Neural cell (in vitro differentiated cells): ENCODE results near the gene LRRC8E. TPM values are rescaled to one million over a fixed set of nuclear protein-coding genes. Genes with fewer than 3 reads are reported as not detected.

Experiments
- H2AFZ ChIP-seq: fragments of 200-600, 300-800 bp; sonication (generic), shearing (Covaris generic); 2 replicates; pipeline ENCODE4 v1.6.0; 2014; ENCODE audit warnings: low read depth, mild to moderate bottlenecking, antibody characterized with exemption, low read length, moderate library complexity
- H3F3A ChIP-seq: fragments of 200-600 bp; shearing (Covaris generic); 2 replicates; pipeline ENCODE4 v1.6.1; 2016; ENCODE audit warnings: mild to moderate bottlenecking, moderate library complexity, mixed read lengths, antibody characterized with exemption, low read length; ENCODE audit not compliant: insufficient read depth, poor library complexity, severe bottlenecking
- H3K27ac ChIP-seq: fragments of 200-600, 300-800 bp; sonication (generic), shearing (Covaris generic); 2 replicates; pipeline ENCODE4 v1.5.1; 2014; ENCODE audit warnings: mild to moderate bottlenecking, low read length, moderate library complexity
- H3K27me3 ChIP-seq: fragments of 300-800, 200-600 bp; sonication (generic), shearing (Covaris generic); 2 replicates; pipeline ENCODE4 v1.6.0; 2014; ENCODE audit warnings: mild to moderate bottlenecking, low read depth, low read length, moderate library complexity; ENCODE audit not compliant: insufficient read depth
- H3K36me3 ChIP-seq: fragments of 300-800, 200-600 bp; sonication (generic), shearing (Covaris generic); 2 replicates; pipeline ENCODE4 v1.5.1; 2014; ENCODE audit warnings: mild to moderate bottlenecking, antibody characterized with exemption, low read length, moderate library complexity; ENCODE audit not compliant: insufficient read depth
- H3K4me2 ChIP-seq: fragments of 300-800, 200-600 bp; sonication (generic), shearing (Covaris generic); 2 replicates; pipeline ENCODE4 v1.6.0; 2014; ENCODE audit warnings: mild to moderate bottlenecking, low read length
- H3K4me3 ChIP-seq: fragments of 300-800, 200-600 bp; sonication (generic), shearing (Covaris generic); 2 replicates; pipeline ENCODE4 v1.5.1; 2014; ENCODE audit warnings: mild to moderate bottlenecking, low read length, moderate library complexity
- H3K79me2 ChIP-seq: fragments of 200-600 bp; shearing (Covaris generic); replicated peaks from 2 replicates; pipeline ENCODE4 v1.6.0; 2014; ENCODE audit warnings: mild to moderate bottlenecking, low read length, moderate library complexity; ENCODE audit not compliant: insufficient read depth
- H3K9ac ChIP-seq: fragments of 300-800, 200-600 bp; sonication (generic), shearing (Covaris generic); 2 replicates; pipeline ENCODE4 v1.6.1; 2016; ENCODE audit warnings: mild to moderate bottlenecking, low read length, mixed read lengths
- H3K9me2 ChIP-seq: fragments of 200-600 bp; shearing (Covaris generic); 2 replicates; pipeline ENCODE4 v1.6.1; 2016; ENCODE audit warnings: mild to moderate bottlenecking, low read length, mixed read lengths; ENCODE audit not compliant: insufficient read depth
- H3K9me3 ChIP-seq: fragments of 200-600, 300-800 bp; sonication (generic), shearing (Covaris generic); 2 replicates; pipeline ENCODE4 v1.6.1; 2016; ENCODE audit warnings: mild to moderate bottlenecking, mixed run types, low read length, moderate library complexity, mixed read lengths
- H4K20me1 ChIP-seq: fragments of 200-600 bp; shearing (Covaris generic); 2 replicates; pipeline ENCODE4 v1.6.1; 2016; ENCODE audit warnings: mild to moderate bottlenecking, mixed run types; ENCODE audit not compliant: insufficient read depth
- CTCF ChIP-seq: fragments of 450-650 bp; IDR thresholded peaks from 2 replicates; pipeline ENCODE4 v1.5.1; 2014; ENCODE audit warnings: antibody characterized with exemption, mild to moderate bottlenecking, moderate library complexity; ENCODE audit not compliant: poor library complexity, severe bottlenecking
- EP300 ChIP-seq: fragments of 450-650 bp; conservative IDR thresholded peaks from 2 replicates; pipeline ENCODE4 v1.6.1; 2014; ENCODE audit warnings: antibody characterized with exemption, mild to moderate bottlenecking, moderate library complexity; ENCODE audit not compliant: poor library complexity, severe bottlenecking
- EZH2 ChIP-seq: fragments of 200-600, 300-800 bp; shearing (Covaris generic), sonication (generic); IDR thresholded peaks from 2 replicates; pipeline ENCODE4 v1.6.1; 2014; ENCODE audit warnings: antibody characterized with exemption, low read length, borderline replicate concordance, mild to moderate bottlenecking; ENCODE audit not compliant: insufficient read depth, poor library complexity, severe bottlenecking
- POLR2AphosphoS5 ChIP-seq: IDR thresholded peaks from 2 replicates; pipeline ENCODE4 v1.6.1; 2012
- SMC3 ChIP-seq: fragments of 450-650 bp; conservative IDR thresholded peaks from 2 replicates; pipeline ENCODE4 v1.6.1; 2014; ENCODE audit warnings: antibody characterized with exemption, mild to moderate bottlenecking, moderate library complexity; ENCODE audit not compliant: poor library complexity
- TAF1 ChIP-seq: IDR thresholded peaks from 2 replicates; pipeline ENCODE4 v1.6.1; 2012; ENCODE audit warnings: low read depth
- polyA plus RNA-seq: library from polyadenylated mRNA; depleted of rRNA; stranded (reverse); fragments of >200 nt; gene quantifications from 2 replicates; pipeline ENCODE4 v1.2.3, GENCODE V29; 2014
- TF ChIP-seq, protein P1 (sequence below): IDR thresholded peaks from 2 replicates; pipeline ENCODE4 v1.6.1; 2012; ENCODE audit warnings: borderline replicate concordance

Gene LRRC8E
- polyA plus RNA-seq, 1 donor from 2014 or later = not detected

DNA sequence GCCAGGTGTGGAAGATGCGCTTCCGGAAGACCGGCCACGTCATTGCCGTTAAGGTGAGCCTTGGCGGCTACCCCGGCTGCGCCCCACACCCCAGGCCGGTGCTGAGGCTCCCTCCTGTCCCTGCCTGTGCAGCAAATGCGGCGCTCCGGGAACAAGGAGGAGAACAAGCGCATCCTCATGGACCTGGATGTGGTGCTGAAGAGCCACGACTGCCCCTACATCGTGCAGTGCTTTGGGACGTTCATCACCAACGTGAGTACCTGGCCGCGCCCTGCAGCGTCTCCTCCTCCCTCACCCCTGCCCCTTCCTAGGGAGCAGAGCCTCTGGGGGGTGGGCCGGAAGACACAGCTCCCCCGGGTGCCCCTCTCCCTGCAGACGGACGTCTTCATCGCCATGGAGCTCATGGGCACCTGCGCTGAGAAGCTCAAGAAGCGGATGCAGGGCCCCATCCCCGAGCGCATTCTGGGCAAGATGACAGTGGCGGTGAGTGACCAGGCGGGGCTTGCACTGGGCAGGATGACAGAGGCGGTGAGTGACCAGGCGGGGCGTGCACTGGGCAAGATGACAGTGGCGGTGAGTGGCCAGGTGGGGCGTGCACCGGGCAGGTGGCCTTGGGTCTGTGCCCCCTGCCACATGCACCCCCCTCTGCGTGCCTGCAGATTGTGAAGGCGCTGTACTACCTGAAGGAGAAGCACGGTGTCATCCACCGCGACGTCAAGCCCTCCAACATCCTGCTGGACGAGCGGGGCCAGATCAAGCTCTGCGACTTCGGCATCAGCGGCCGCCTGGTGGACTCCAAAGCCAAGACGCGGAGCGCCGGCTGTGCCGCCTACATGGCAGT lies 22.2 kb downstream of the LRRC8E start:
- Histone ChIP-seq H3F3A (no peaks in the 10 kb centered on the region), H3K9me2 (no peaks in the 10 kb centered on the region), H3K4me2 (no peak overlapping the region), H2AFZ (no peak overlapping the region), H4K20me1 (no peaks in the 10 kb centered on the region), H3K27me3 (peaks cover 16% of the 10 kb centered on the region), H3K27ac (no peak overlapping the region), H3K36me3 (no peaks in the 10 kb centered on the region), H3K9me3 (no peaks in the 10 kb centered on the region), H3K79me2 (peaks cover 7% of the 10 kb centered on the region), H3K9ac (no peak overlapping the region), H3K4me3 (no peak overlapping the region)
- no peak for TF ChIP-seq EP300

DNA sequence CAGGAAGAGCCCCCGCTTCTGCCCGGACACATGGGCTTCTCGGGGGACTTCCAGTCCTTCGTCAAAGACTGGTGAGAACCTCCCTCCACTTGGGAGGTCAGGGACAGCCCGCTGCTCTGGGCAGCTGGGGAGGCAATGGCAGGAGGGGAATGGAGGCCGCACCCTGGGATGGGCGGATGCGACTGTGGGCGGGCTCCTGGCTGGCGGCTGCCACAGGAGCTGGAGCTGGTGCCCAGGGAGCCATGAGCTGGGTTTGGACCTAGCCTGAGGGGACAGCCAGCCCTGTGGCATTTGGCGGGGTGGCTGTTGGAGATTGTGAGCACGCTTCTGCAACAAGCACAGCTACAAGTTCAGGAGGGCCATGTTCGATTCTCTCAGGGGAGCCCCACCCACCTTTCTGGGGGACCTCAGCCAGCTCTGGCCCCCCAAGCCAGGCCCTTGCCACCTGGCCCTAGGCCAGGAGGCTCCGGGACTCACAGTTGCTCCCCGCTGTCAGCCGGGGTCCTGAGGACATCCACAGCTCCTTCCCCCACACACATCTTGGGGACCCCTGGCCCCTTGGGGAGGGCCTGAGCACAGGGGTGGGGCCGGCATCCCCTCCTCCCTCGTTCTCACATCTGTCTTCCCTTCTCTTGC lies 23.3 kb downstream of the LRRC8E start:
- Histone ChIP-seq H3K27me3 (peaks cover 27% of the 10 kb centered on the region), H3K36me3 (no peaks in the 10 kb centered on the region)
- TF ChIP-seq SMC3 (no peak), CTCF (no peak), TAF1 (no peak), EZH2 (no peak), EP300 (no peak)

GRCh38 chr19:7912144-7912696 lies 23.9 kb downstream of the LRRC8E start:
- H3K27ac ChIP-seq = no peak overlapping the region
- H3K9me2 ChIP-seq = no peaks in the 10 kb centered on the region
- no peak overlapping the region for H2AFZ ChIP-seq
- no peaks in the 10 kb centered on the region for H3K79me2 ChIP-seq
- H3K4me3 ChIP-seq = no peak overlapping the region
- TF ChIP-seq, protein P1, sequence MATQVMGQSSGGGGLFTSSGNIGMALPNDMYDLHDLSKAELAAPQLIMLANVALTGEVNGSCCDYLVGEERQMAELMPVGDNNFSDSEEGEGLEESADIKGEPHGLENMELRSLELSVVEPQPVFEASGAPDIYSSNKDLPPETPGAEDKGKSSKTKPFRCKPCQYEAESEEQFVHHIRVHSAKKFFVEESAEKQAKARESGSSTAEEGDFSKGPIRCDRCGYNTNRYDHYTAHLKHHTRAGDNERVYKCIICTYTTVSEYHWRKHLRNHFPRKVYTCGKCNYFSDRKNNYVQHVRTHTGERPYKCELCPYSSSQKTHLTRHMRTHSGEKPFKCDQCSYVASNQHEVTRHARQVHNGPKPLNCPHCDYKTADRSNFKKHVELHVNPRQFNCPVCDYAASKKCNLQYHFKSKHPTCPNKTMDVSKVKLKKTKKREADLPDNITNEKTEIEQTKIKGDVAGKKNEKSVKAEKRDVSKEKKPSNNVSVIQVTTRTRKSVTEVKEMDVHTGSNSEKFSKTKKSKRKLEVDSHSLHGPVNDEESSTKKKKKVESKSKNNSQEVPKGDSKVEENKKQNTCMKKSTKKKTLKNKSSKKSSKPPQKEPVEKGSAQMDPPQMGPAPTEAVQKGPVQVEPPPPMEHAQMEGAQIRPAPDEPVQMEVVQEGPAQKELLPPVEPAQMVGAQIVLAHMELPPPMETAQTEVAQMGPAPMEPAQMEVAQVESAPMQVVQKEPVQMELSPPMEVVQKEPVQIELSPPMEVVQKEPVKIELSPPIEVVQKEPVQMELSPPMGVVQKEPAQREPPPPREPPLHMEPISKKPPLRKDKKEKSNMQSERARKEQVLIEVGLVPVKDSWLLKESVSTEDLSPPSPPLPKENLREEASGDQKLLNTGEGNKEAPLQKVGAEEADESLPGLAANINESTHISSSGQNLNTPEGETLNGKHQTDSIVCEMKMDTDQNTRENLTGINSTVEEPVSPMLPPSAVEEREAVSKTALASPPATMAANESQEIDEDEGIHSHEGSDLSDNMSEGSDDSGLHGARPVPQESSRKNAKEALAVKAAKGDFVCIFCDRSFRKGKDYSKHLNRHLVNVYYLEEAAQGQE = no peak
- TF ChIP-seq POLR2AphosphoS5 (no peak), EP300 (no peak), EZH2 (no peak)
- H3K9ac ChIP-seq = no peak overlapping the region
- H3K36me3 ChIP-seq = no peaks in the 10 kb centered on the region
- no peak overlapping the region for H3K4me2 ChIP-seq
- no peaks in the 10 kb centered on the region for H4K20me1 ChIP-seq
- H3K27me3 ChIP-seq = peaks cover 32% of the 10 kb centered on the region
- no peaks in the 10 kb centered on the region for H3F3A ChIP-seq
- no peaks in the 10 kb centered on the region for H3K9me3 ChIP-seq

More for the DNA sequence above, 23.3 kb downstream of the LRRC8E start:
- Histone ChIP-seq H3K27ac (no peak overlapping the region), H2AFZ (no peak overlapping the region), H3K79me2 (no peaks in the 10 kb centered on the region), H3F3A (no peaks in the 10 kb centered on the region), H4K20me1 (no peaks in the 10 kb centered on the region), H3K9me3 (no peaks in the 10 kb centered on the region), H3K9ac (no peak overlapping the region), H3K9me2 (no peaks in the 10 kb centered on the region), H3K4me2 (no peak overlapping the region), H3K4me3 (no peak overlapping the region)
